ENCODE data around the gene RALGPS2.

DNA sequence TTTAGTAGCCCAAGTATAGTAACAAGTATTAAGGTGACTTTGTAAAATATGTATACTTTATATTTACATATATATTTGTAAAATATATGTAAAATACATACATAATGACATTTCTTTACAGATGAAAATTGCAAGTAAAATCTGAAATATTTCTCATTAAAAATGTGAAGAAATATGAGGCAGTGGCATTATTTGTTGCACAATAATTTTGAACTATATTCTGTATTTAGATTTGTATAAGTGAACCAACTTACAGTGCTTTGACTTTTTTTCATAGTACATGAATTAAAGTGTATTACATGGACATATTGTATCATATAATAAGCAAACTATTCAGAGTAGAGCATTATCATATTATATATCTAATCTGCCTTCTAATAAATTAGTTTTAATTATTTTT, 85.5 kb downstream of the RALGPS2 start:
- TF ChIP-seq EZH2phosphoT487 (IDR thresholded peaks at IDR 0.05; ENCODE audit: insufficient read depth, low read depth), result no peak
- no peak for TF ChIP-seq EZH2 (IDR thresholded peaks at IDR 0.05; ENCODE audit: insufficient read depth, poor library complexity, severe bottlenecking)
